ENCODE data around the gene UBE2E2.

Gene UBE2E2

GRCh38 chr3:23494967-23495366 is 291.8 kb downstream of the UBE2E2 start:
- H3K9ac ChIP-seq (ENCODE audit: low read length), result no peak overlapping the region
- no peaks in the 10 kb centered on the region for H3K27me3 ChIP-seq (ENCODE audit: control insufficient read depth, insufficient read depth, low read length)
- no peak overlapping the region for H3K4me3 ChIP-seq (ENCODE audit: low read depth, low read length)
- H3K36me3 ChIP-seq (ENCODE audit: control insufficient read depth, insufficient read depth, low read length), result no peaks in the 10 kb centered on the region
- no peaks in the 10 kb centered on the region for H3K9me3 ChIP-seq (ENCODE audit: control insufficient read depth, insufficient read depth, low read depth, low read length)
- H3K27ac ChIP-seq (ENCODE audit: low read depth, low read length), result no peak overlapping the region
- peaks cover 4% of the 10 kb centered on the region; the same call in 1 of the 2 replicates for H3K4me1 ChIP-seq (ENCODE audit: control insufficient read depth, insufficient read depth, low read length)

GRCh38 chr3:23495507-23495906 is 292.4 kb downstream of the UBE2E2 start:
- Histone ChIP-seq H3K36me3 (ENCODE audit: control insufficient read depth, insufficient read depth, low read length) (no peaks in the 10 kb centered on the region), H3K4me1 (ENCODE audit: control insufficient read depth, insufficient read depth, low read length) (no peaks in the 10 kb centered on the region; the same call in 1 of the 2 replicates), H3K27me3 (ENCODE audit: control insufficient read depth, insufficient read depth, low read length) (no peaks in the 10 kb centered on the region), H3K9ac (ENCODE audit: low read length) (no peak overlapping the region), H3K27ac (ENCODE audit: low read depth, low read length) (no peak overlapping the region), H3K9me3 (ENCODE audit: control insufficient read depth, insufficient read depth, low read depth, low read length) (no peaks in the 10 kb centered on the region), H3K4me3 (ENCODE audit: low read depth, low read length) (no peak overlapping the region)

- Histone ChIP-seq H3K27me3 (ENCODE audit: control insufficient read depth, insufficient read depth, low read length) (no peaks in the 10 kb centered on the region), H3K36me3 (ENCODE audit: control insufficient read depth, insufficient read depth, low read length) (no peaks in the 10 kb centered on the region), H3K27ac (ENCODE audit: low read depth, low read length) (no peak overlapping the region), H3K9me3 (ENCODE audit: control insufficient read depth, insufficient read depth, low read depth, low read length) (no peaks in the 10 kb centered on the region), H3K4me1 (ENCODE audit: control insufficient read depth, insufficient read depth, low read length) (no peaks in the 10 kb centered on the region), H3K4me3 (ENCODE audit: low read depth, low read length) (no peak overlapping the region), H3K9ac (ENCODE audit: low read length) (no peak overlapping the region)
These were observed 293.0 kb downstream of the UBE2E2 start for GRCh38 chr3:23496165-23496564.

GRCh38 chr3:23497156-23497555 is 294.0 kb downstream of the UBE2E2 start:
- H3K27ac ChIP-seq (ENCODE audit: low read depth, low read length), result no peak overlapping the region
- no peaks in the 10 kb centered on the region for H3K36me3 ChIP-seq (ENCODE audit: control insufficient read depth, insufficient read depth, low read length)
- H3K4me1 ChIP-seq (ENCODE audit: control insufficient read depth, insufficient read depth, low read length), result no peaks in the 10 kb centered on the region
- no peak overlapping the region for H3K4me3 ChIP-seq (ENCODE audit: low read depth, low read length)
- H3K9me3 ChIP-seq (ENCODE audit: control insufficient read depth, insufficient read depth, low read depth, low read length), result no peaks in the 10 kb centered on the region
- no peaks in the 10 kb centered on the region for H3K27me3 ChIP-seq (ENCODE audit: control insufficient read depth, insufficient read depth, low read length)
- H3K9ac ChIP-seq (ENCODE audit: low read length), result no peak overlapping the region

GRCh38 chr3:23501201-23501802 is 298.2 kb downstream of the UBE2E2 start:
- no peaks in the 10 kb centered on the region for H3K27me3 ChIP-seq (ENCODE audit: control insufficient read depth, insufficient read depth, low read length)
- H3K36me3 ChIP-seq (ENCODE audit: control insufficient read depth, insufficient read depth, low read length), result no peaks in the 10 kb centered on the region
- no peaks in the 10 kb centered on the region for H3K4me1 ChIP-seq (ENCODE audit: control insufficient read depth, insufficient read depth, low read length)
- no peak overlapping the region for H3K4me3 ChIP-seq (ENCODE audit: low read depth, low read length)
- H3K27ac ChIP-seq (ENCODE audit: low read depth, low read length), result no peak overlapping the region
- no peak overlapping the region for H3K9ac ChIP-seq (ENCODE audit: low read length)
- H3K9me3 ChIP-seq (ENCODE audit: control insufficient read depth, insufficient read depth, low read depth, low read length), result no peaks in the 10 kb centered on the region

GRCh38 chr3:23508464-23508863 is 305.3 kb downstream of the UBE2E2 start:
- Histone ChIP-seq H3K9ac (ENCODE audit: low read length) (no peak overlapping the region), H3K9me3 (ENCODE audit: control insufficient read depth, insufficient read depth, low read depth, low read length) (no peaks in the 10 kb centered on the region), H3K27ac (ENCODE audit: low read depth, low read length) (no peak overlapping the region), H3K4me3 (ENCODE audit: low read depth, low read length) (no peak overlapping the region), H3K27me3 (ENCODE audit: control insufficient read depth, insufficient read depth, low read length) (no peaks in the 10 kb centered on the region), H3K36me3 (ENCODE audit: control insufficient read depth, insufficient read depth, low read length) (no peaks in the 10 kb centered on the region), H3K4me1 (ENCODE audit: control insufficient read depth, insufficient read depth, low read length) (no peaks in the 10 kb centered on the region)

- no peak overlapping the region for H3K4me3 ChIP-seq (ENCODE audit: low read depth, low read length)
- no peak overlapping the region for H3K9ac ChIP-seq (ENCODE audit: low read length)
- no peaks in the 10 kb centered on the region for H3K36me3 ChIP-seq (ENCODE audit: control insufficient read depth, insufficient read depth, low read length)
- H3K9me3 ChIP-seq (ENCODE audit: control insufficient read depth, insufficient read depth, low read depth, low read length), result no peaks in the 10 kb centered on the region
- peaks cover 24% of the 10 kb centered on the region for H3K4me1 ChIP-seq (ENCODE audit: control insufficient read depth, insufficient read depth, low read length)
- no peaks in the 10 kb centered on the region for H3K27me3 ChIP-seq (ENCODE audit: control insufficient read depth, insufficient read depth, low read length)
- H3K27ac ChIP-seq (ENCODE audit: low read depth, low read length), result no peak overlapping the region
These were observed 315.3 kb downstream of the UBE2E2 start for GRCh38 chr3:23518441-23518840.

- Histone ChIP-seq H3K9ac (ENCODE audit: low read length) (no peak overlapping the region), H3K9me3 (ENCODE audit: control insufficient read depth, insufficient read depth, low read depth, low read length) (no peaks in the 10 kb centered on the region), H3K36me3 (ENCODE audit: control insufficient read depth, insufficient read depth, low read length) (no peaks in the 10 kb centered on the region), H3K4me3 (ENCODE audit: low read depth, low read length) (no peak overlapping the region), H3K27ac (ENCODE audit: low read depth, low read length) (no peak overlapping the region), H3K4me1 (ENCODE audit: control insufficient read depth, insufficient read depth, low read length) (peaks cover 24% of the 10 kb centered on the region), H3K27me3 (ENCODE audit: control insufficient read depth, insufficient read depth, low read length) (no peaks in the 10 kb centered on the region)
These were observed 316.4 kb downstream of the UBE2E2 start for GRCh38 chr3:23519314-23520208.

GRCh38 chr3:23527326-23527725 is 324.2 kb downstream of the UBE2E2 start:
- H3K27me3 ChIP-seq (ENCODE audit: control insufficient read depth, insufficient read depth, low read length), result no peaks in the 10 kb centered on the region
- no peak overlapping the region for H3K9ac ChIP-seq (ENCODE audit: low read length)
- no peaks in the 10 kb centered on the region for H3K36me3 ChIP-seq (ENCODE audit: control insufficient read depth, insufficient read depth, low read length)
- H3K4me3 ChIP-seq (ENCODE audit: low read depth, low read length), result no peak overlapping the region
- H3K27ac ChIP-seq (ENCODE audit: low read depth, low read length), result no peak overlapping the region
- H3K4me1 ChIP-seq (ENCODE audit: control insufficient read depth, insufficient read depth, low read length), result no peaks in the 10 kb centered on the region
- peaks cover 3% of the 10 kb centered on the region; the same call in 1 of the 2 replicates for H3K9me3 ChIP-seq (ENCODE audit: control insufficient read depth, insufficient read depth, low read depth, low read length)

GRCh38 chr3:23533596-23533995 is 330.5 kb downstream of the UBE2E2 start:
- no peaks in the 10 kb centered on the region for H3K36me3 ChIP-seq (ENCODE audit: control insufficient read depth, insufficient read depth, low read length)
- H3K9me3 ChIP-seq (ENCODE audit: control insufficient read depth, insufficient read depth, low read depth, low read length), result no peaks in the 10 kb centered on the region
- no peaks in the 10 kb centered on the region for H3K27me3 ChIP-seq (ENCODE audit: control insufficient read depth, insufficient read depth, low read length)
- no peak overlapping the region for H3K4me3 ChIP-seq (ENCODE audit: low read depth, low read length)
- peaks cover 8% of the 10 kb centered on the region for H3K4me1 ChIP-seq (ENCODE audit: control insufficient read depth, insufficient read depth, low read length)
- no peak overlapping the region for H3K27ac ChIP-seq (ENCODE audit: low read depth, low read length)
- H3K9ac ChIP-seq (ENCODE audit: low read length), result no peak overlapping the region

- no peak overlapping the region for H3K27ac ChIP-seq (ENCODE audit: low read depth, low read length)
- peaks cover 8% of the 10 kb centered on the region for H3K4me1 ChIP-seq (ENCODE audit: control insufficient read depth, insufficient read depth, low read length)
- no peak overlapping the region for H3K4me3 ChIP-seq (ENCODE audit: low read depth, low read length)
- H3K9ac ChIP-seq (ENCODE audit: low read length), result no peak overlapping the region
- no peaks in the 10 kb centered on the region for H3K36me3 ChIP-seq (ENCODE audit: control insufficient read depth, insufficient read depth, low read length)
- H3K9me3 ChIP-seq (ENCODE audit: control insufficient read depth, insufficient read depth, low read depth, low read length), result no peaks in the 10 kb centered on the region
- H3K27me3 ChIP-seq (ENCODE audit: control insufficient read depth, insufficient read depth, low read length), result no peaks in the 10 kb centered on the region
These were observed 330.9 kb downstream of the UBE2E2 start for GRCh38 chr3:23533996-23534395.

Measured in HUES6 (cell line).